Activated CD8-positive, alpha-beta T cell treated with anti-CD3 and anti-CD28 coated beads, Interleukin-2, amount 10 ng/mL, durations not matched to agents 7 days and 5 days (primary cell): ENCODE data around the gene DDX17. TPM values are rescaled to one million over a fixed set of nuclear protein-coding genes. Genes with fewer than 3 reads are reported as not detected.

ENCODE experiments used
- ATAC-seq: fragments of 150-1000 bp; cut with Tn5 transposase; one replicate; pipeline ENCODE4 v1.10.0; 2021; ENCODE audit warnings: moderate library complexity
- CTCF ChIA-PET: fragments of 350-600 bp; sonication (Branson Sonifier 250); formaldehyde crosslinking; loops from one replicate; lab custom pipeline; 2021; ENCODE audit warnings: antibody characterized with exemption; lab: Charles Lee
- POLR2A ChIA-PET: fragments of 350-600 bp; sonication (Branson Sonifier 250); formaldehyde crosslinking; loops from one replicate; lab custom pipeline; 2021; ENCODE audit warnings: antibody characterized with exemption; lab: Charles Lee
- DNase-seq: peaks from one replicate; pipeline ENCODE4 v3.0.0-alpha.2; 2020
- H3K27ac Mint-ChIP-seq: one replicate; pipeline ENCODE4 v1.8.0; 2021; ENCODE audit warnings: mild to moderate bottlenecking, mixed read lengths
- H3K27me3 Mint-ChIP-seq: one replicate; pipeline ENCODE4 v1.8.0; 2021; ENCODE audit warnings: low read depth, mixed read lengths
- H3K36me3 Mint-ChIP-seq: one replicate; pipeline ENCODE4 v1.8.0; 2021; ENCODE audit warnings: low read depth, mixed read lengths
- H3K4me1 Mint-ChIP-seq: one replicate; pipeline ENCODE4 v1.8.0; 2021; ENCODE audit warnings: low read depth, mixed read lengths
- H3K4me3 Mint-ChIP-seq: one replicate; pipeline ENCODE4 v1.8.0; 2021; ENCODE audit warnings: mild to moderate bottlenecking, mixed read lengths
- H3K9me3 Mint-ChIP-seq: one replicate; pipeline ENCODE4 v1.8.0; 2022; ENCODE audit warnings: mixed read lengths; ENCODE audit not compliant: insufficient read depth
- total RNA-seq, 2 experiments: library from RNA; stranded (reverse); gene quantifications; one replicate each; pipeline ENCODE4 v1.2.3, GENCODE V29; 2021

The DDX17 gene
- total RNA-seq, 2 experiments from 2014 or later = 443 to 445 TPM

DNA sequence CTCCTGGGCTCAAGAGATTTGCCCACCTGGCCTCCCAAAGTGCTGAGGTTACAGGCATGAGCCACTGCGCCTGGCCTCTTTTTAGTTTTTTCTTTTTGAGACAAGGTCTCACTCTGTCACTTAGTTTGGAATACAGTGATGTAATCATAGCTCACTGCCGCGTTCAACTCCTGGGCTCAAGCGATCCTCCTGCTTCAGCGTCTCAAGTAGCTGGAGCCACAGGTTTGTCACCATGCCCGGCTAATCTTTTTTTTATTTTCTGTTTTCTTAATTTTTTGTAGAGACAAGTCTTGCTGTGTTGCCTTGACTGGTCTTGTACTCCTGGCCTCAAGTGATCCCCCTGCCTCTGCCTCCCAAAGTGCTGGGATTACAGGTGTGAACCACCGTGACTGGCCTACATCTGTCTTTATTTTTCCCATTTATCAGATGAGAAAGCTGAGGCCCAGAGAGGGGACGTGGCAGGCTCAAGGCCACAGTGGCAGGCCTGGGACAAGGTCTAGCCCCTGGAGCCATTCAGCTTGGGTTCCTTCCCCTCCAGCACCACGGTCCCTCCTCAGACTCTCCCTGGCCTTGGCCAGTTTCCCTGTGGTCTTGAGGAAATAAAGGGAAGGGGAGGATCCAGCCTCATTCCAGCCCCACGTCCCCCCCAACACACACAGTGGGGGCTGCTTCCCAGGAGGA lies 41.0 kb downstream of the DDX17 start:
- Mint-ChIP-seq H3K9me3 (no peaks in the 10 kb centered on the region), H3K36me3 (no peaks in the 10 kb centered on the region), H3K27ac (no peak overlapping the region), H3K4me3 (no peak overlapping the region), H3K27me3 (peaks cover 66% of the 10 kb centered on the region), H3K4me1 (peaks cover 28% of the 10 kb centered on the region)
- CTCF ChIA-PET = no interaction called here
- ATAC-seq (no peak), DNase-seq (no peak)
- POLR2A ChIA-PET = interaction anchor here (1.4 kb wide), 1 partner anchor 15 kb away, joined by 3 read pairs; no protein-coding TSS in a partner anchor

GRCh38 chr22:38462960-38463784 lies 42.9 kb downstream of the DDX17 start:
- ChIA-PET CTCF (interaction anchor here (0.6 to 1.6 kb wide), 4 partner anchors 12 to 411 kb away, joined by 3 to 7 read pairs (median 3); no protein-coding TSS in a partner anchor), POLR2A (interaction anchor here (1.4 to 1.6 kb wide), 2 partner anchors 17 to 23 kb away, joined by 3 read pairs; no protein-coding TSS in a partner anchor)
- peaks cover 77% of the 10 kb centered on the region for H3K27me3 Mint-ChIP-seq
- H3K36me3 Mint-ChIP-seq = no peaks in the 10 kb centered on the region
- no peak overlapping the region for H3K27ac Mint-ChIP-seq
- no peak for DNase-seq
- H3K9me3 Mint-ChIP-seq = no peaks in the 10 kb centered on the region
- peaks cover 25% of the 10 kb centered on the region for H3K4me1 Mint-ChIP-seq
- H3K4me3 Mint-ChIP-seq = no peak overlapping the region
- no peak for ATAC-seq

DNA sequence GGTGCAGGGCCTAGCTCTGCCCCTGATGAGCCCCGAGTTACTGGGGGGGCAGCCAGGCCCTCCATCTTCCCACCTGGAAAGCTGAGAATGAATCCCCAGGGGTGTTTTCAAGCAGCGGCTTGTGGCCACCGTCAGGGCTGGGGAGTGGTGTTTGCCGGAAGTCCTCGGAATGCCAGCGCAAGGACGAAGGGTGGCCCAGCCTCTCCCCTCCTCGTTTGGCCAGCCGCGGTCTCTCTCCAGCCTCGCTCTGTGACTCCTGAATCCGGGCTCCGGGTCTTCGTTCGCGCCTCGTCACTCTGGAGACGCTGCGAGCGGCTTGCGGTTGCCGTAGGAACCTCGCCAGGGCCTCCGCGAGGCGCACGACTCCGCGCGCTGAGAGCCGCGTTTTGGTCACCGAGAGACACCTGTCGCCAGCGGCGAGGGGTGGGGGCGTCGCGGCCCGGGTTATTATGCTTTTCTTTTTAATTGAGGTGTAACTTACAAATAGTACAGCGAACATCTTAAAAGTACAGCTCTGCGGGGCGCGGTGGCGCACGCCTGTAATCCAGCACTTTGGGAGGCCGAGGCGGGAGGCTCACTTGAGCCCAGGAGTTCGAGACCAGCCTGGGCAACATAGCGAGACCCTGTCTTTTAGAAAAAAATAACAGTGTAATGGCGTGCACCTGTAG lies 44.6 kb downstream of the DDX17 start:
- peaks cover 80% of the 10 kb centered on the region for H3K27me3 Mint-ChIP-seq
- H3K4me3 Mint-ChIP-seq = peak overlapping the region; percentile 15
- no peaks in the 10 kb centered on the region for H3K9me3 Mint-ChIP-seq
- DNase-seq (peak; percentile 76), ATAC-seq (peak; percentile 77)
- H3K4me1 Mint-ChIP-seq = peaks cover 19% of the 10 kb centered on the region
- CTCF ChIA-PET = interaction anchor here (0.9 to 1.6 kb wide), 2 partner anchors 46 to 409 kb away, joined by 4 to 7 read pairs; no protein-coding TSS in a partner anchor
- POLR2A ChIA-PET = interaction anchor here (0.9 kb wide), 1 partner anchor 19 kb away, joined by 4 read pairs; no protein-coding TSS in a partner anchor
- no peaks in the 10 kb centered on the region for H3K36me3 Mint-ChIP-seq
- H3K27ac Mint-ChIP-seq = no peak overlapping the region

DNA sequence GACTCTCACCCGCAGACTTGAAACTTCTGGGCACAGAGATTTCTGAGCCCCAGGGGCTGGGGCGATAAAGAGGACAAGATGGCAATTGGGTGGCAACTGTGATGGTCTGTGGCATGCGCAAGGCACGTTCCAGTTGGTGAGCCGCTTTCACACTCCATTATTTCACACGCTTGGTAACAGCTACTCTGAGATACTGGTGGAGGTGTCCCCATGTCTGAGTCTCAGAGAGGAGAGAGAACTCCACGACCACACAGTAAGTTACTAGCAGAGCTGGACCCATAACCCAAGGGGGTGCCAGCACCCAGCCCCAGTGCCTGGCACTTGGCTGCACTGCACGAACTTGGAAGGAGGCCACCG lies 45.1 kb downstream of the DDX17 start:
- H3K27me3 Mint-ChIP-seq = peaks cover 80% of the 10 kb centered on the region

GRCh38 chr22:38460426-38460840 lies 45.7 kb downstream of the DDX17 start:
- Mint-ChIP-seq H3K27ac (no peak overlapping the region), H3K36me3 (no peaks in the 10 kb centered on the region), H3K27me3 (peaks cover 76% of the 10 kb centered on the region), H3K4me1 (peaks cover 23% of the 10 kb centered on the region), H3K4me3 (no peak overlapping the region), H3K9me3 (no peaks in the 10 kb centered on the region)
- DNase-seq = no peak
- ChIA-PET POLR2A (no interaction called here), CTCF (interaction anchor here (0.8 kb wide), 1 partner anchor 41 kb away, joined by 3 read pairs; no protein-coding TSS in a partner anchor)
- ATAC-seq = no peak

More for the DNA sequence above, 45.1 kb downstream of the DDX17 start:
- DNase-seq (no peak), ATAC-seq (peak; percentile 16)
- ChIA-PET CTCF (no interaction called here), POLR2A (interaction anchor here (0.9 kb wide), 1 partner anchor 19 kb away, joined by 4 read pairs; no protein-coding TSS in a partner anchor)
- H3K27ac Mint-ChIP-seq = no peak overlapping the region
- no peaks in the 10 kb centered on the region for H3K36me3 Mint-ChIP-seq
- no peak overlapping the region for H3K4me3 Mint-ChIP-seq
- peaks cover 23% of the 10 kb centered on the region for H3K4me1 Mint-ChIP-seq
- no peaks in the 10 kb centered on the region for H3K9me3 Mint-ChIP-seq

DNA sequence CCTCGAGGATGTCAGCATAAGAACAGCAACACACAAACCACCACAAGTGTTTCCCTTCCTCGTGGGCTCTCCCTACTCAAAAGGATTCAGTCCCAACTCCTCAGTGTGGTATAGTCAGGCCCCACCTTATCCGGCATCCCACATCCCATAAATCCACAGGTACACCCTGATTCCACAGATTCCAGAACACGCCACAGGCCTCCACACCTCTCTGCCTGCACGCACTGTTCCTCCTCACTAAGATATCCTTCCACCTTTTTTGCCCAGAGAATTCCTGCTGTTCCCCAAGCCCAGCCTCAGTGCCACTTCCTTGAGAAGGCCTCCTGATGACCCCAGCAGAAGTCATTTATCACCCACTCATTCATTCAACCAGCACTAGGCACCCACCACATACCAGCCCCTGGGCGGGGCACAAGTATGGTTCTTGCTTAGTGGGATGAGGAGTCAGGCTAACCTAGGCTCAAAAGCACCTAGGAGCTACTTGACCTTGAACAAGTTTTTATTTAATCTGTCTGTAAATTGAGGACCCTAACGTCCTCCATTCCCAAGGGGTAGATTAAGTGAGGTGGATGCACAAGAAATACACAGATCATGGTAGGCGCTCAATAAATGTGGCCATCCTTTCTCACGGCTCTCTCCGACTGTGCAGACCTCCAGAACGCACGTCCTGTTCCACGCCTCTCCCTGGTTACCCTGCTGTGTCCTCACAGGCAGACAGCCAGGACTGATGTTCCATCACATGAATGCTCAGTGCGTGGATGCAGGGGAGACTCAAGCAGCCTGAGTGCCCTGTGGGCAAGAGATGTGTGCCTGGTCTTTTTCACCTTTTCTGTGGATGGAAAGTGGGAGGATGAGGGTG lies 49.0 kb downstream of the DDX17 start:
- Mint-ChIP-seq H3K36me3 (peaks cover 2% of the 10 kb centered on the region), H3K27ac (no peak overlapping the region), H3K4me1 (peaks cover 19% of the 10 kb centered on the region), H3K4me3 (no peak overlapping the region), H3K9me3 (no peaks in the 10 kb centered on the region), H3K27me3 (peaks cover 69% of the 10 kb centered on the region)
- DNase-seq = no peak
- ChIA-PET CTCF (no interaction called here), POLR2A (no interaction called here)
- ATAC-seq = no peak

DNA sequence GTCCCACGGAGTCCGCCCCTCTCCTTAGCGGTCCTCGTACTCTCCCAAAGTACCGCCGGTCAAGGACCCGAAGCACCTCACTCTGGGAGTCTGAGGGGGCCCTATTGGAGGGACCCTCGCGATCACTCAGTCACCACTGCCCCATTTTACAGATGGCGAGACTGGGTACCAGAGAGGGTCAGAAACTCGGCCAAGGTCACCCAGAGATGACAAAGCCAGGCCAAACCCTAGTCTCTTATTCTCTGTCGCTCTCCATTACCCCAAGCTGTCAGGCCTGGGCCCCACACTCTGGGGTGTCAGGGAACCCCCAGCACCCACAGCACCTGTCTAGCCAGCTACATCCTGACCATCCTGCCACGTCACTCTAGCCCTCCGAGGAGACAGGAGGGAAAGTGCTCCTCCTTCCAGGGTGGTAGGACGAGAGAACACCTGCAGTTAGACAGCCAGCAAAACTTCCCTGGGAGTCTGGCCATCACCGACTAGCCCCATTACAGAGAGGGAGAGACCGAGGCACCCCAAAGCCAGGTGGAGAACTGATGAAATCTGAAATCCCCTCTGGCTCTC lies 49.8 kb downstream of the DDX17 start:
- H3K4me3 Mint-ChIP-seq = peak overlapping the region; percentile 41
- no peak for ATAC-seq
- H3K9me3 Mint-ChIP-seq = no peaks in the 10 kb centered on the region
- ChIA-PET POLR2A (no interaction called here), CTCF (no interaction called here)
- H3K4me1 Mint-ChIP-seq = peaks cover 11% of the 10 kb centered on the region
- peaks cover 2% of the 10 kb centered on the region for H3K36me3 Mint-ChIP-seq
- no peak overlapping the region for H3K27ac Mint-ChIP-seq
- peaks cover 62% of the 10 kb centered on the region for H3K27me3 Mint-ChIP-seq
- no peak for DNase-seq

GRCh38 chr22:38455530-38456271 lies 50.4 kb downstream of the DDX17 start:
- peaks cover 2% of the 10 kb centered on the region for H3K36me3 Mint-ChIP-seq
- H3K4me3 Mint-ChIP-seq = no peak overlapping the region
- ATAC-seq (no peak), DNase-seq (no peak)
- no peaks in the 10 kb centered on the region for H3K9me3 Mint-ChIP-seq
- H3K4me1 Mint-ChIP-seq = peaks cover 11% of the 10 kb centered on the region
- ChIA-PET POLR2A (no interaction called here), CTCF (no interaction called here)
- H3K27me3 Mint-ChIP-seq = peaks cover 57% of the 10 kb centered on the region
- H3K27ac Mint-ChIP-seq = no peak overlapping the region

DNA sequence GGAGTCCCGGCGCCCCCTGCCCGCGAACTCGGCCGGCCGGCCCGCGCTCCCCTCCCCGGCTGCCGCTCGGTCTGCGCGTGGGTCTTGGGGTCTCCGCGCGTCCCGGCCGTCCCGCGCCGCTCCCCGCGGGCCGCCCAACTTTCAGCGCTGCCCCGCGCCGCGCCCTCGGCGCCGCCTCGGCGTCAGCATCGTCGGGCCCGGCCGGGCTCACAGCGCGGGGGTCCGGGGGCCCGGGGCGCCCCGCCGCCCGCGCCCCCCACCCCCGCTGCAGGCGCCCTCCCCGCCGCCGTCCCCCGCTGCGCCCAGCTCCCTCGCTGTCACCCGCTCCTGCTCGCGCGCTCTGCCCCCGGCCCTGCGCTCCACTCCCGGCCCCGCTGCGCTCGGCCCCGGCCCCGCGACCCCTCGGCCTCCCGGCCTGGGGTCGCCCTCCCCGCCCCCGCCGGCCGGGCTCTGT lies 51.0 kb downstream of the DDX17 start, which contains the start of gene KCNJ4:
Gene KCNJ4, minus strand, starts transcription at position 124 of the 454 bp plus-strand sequence. CDS start 27,067 bp downstream, outside the sequence.
- ChIA-PET CTCF (no interaction called here), POLR2A (interaction anchor here (0.9 kb wide), 1 partner anchor 9 kb away, joined by 3 read pairs; no protein-coding TSS in a partner anchor)
- Mint-ChIP-seq H3K9me3 (no peaks in the 10 kb centered on the region), H3K4me1 (peaks cover 11% of the 10 kb centered on the region), H3K27me3 (peaks cover 56% of the 10 kb centered on the region), H3K4me3 (peak within 1 kb of the TSS; percentile 57), H3K27ac (no peak within 1 kb of the TSS), H3K36me3 (peaks cover 2% of the 10 kb centered on the region)
- DNase-seq (no peak), ATAC-seq (no peak)
